Measurements from ENCODE around the gene ADAMTSL5. TPM values are rescaled to one million over a fixed set of nuclear protein-coding genes. Genes with fewer than 3 reads are reported as not detected.

Gene ADAMTSL5
- total and polyA plus RNA-seq, 9 of the 15 experiments (the other 6 are each of a cell fraction or from before 2014, with no cell fraction given) = 1.0 to 11.6 (median 4.1) TPM

- TF ChIP-seq RNF2 (IDR thresholded peaks at IDR 0.05) = peak; percentile 65
- no peak for TF ChIP-seq BDP1 (IDR thresholded peaks at IDR 0.05; ENCODE audit: insufficient read depth, insufficient read length)
- TF ChIP-seq, protein P1, sequence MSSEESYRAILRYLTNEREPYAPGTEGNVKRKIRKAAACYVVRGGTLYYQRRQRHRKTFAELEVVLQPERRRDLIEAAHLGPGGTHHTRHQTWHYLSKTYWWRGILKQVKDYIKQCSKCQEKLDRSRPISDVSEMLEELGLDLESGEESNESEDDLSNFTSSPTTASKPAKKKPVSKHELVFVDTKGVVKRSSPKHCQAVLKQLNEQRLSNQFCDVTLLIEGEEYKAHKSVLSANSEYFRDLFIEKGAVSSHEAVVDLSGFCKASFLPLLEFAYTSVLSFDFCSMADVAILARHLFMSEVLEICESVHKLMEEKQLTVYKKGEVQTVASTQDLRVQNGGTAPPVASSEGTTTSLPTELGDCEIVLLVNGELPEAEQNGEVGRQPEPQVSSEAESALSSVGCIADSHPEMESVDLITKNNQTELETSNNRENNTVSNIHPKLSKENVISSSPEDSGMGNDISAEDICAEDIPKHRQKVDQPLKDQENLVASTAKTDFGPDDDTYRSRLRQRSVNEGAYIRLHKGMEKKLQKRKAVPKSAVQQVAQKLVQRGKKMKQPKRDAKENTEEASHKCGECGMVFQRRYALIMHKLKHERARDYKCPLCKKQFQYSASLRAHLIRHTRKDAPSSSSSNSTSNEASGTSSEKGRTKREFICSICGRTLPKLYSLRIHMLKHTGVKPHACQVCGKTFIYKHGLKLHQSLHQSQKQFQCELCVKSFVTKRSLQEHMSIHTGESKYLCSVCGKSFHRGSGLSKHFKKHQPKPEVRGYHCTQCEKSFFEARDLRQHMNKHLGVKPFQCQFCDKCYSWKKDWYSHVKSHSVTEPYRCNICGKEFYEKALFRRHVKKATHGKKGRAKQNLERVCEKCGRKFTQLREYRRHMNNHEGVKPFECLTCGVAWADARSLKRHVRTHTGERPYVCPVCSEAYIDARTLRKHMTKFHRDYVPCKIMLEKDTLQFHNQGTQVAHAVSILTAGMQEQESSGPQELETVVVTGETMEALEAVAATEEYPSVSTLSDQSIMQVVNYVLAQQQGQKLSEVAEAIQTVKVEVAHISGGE (CRISPR knock-in tag; IDR thresholded peaks at IDR 0.05) = 0 out of 6 replicates have a peak, but pooled peaks of 1 of the 3 experiments have one; percentile 8
- TF ChIP-seq, protein P2, sequence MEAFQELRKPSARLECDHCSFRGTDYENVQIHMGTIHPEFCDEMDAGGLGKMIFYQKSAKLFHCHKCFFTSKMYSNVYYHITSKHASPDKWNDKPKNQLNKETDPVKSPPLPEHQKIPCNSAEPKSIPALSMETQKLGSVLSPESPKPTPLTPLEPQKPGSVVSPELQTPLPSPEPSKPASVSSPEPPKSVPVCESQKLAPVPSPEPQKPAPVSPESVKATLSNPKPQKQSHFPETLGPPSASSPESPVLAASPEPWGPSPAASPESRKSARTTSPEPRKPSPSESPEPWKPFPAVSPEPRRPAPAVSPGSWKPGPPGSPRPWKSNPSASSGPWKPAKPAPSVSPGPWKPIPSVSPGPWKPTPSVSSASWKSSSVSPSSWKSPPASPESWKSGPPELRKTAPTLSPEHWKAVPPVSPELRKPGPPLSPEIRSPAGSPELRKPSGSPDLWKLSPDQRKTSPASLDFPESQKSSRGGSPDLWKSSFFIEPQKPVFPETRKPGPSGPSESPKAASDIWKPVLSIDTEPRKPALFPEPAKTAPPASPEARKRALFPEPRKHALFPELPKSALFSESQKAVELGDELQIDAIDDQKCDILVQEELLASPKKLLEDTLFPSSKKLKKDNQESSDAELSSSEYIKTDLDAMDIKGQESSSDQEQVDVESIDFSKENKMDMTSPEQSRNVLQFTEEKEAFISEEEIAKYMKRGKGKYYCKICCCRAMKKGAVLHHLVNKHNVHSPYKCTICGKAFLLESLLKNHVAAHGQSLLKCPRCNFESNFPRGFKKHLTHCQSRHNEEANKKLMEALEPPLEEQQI (IDR thresholded peaks at IDR 0.05) = no peak
- peak; percentile 79; the same call in 1 of the 2 replicates for TF ChIP-seq ZNF263 (CRISPR knock-in tag; IDR thresholded peaks at IDR 0.05; ENCODE audit: borderline replicate concordance)
- no peak for TF ChIP-seq CREB1 (IDR thresholded peaks at IDR 0.05)
- peak; percentile 70 for TF ChIP-seq CREB1 (CRISPR knock-in tag; IDR thresholded peaks at IDR 0.05)
- no peak; a peak in 1 of 4 replicates for TF ChIP-seq ETV6 (IDR thresholded peaks at IDR 0.05; ENCODE audit: borderline replicate concordance in 1 of 2, low read depth in 2 of 2, low read length in 1 of 2)
- peak; percentile 70; the same call in 1 of the 2 replicates for TF ChIP-seq ETV6 (CRISPR knock-in tag; IDR thresholded peaks at IDR 0.05; ENCODE audit: borderline replicate concordance)
- TF ChIP-seq SFPQ (IDR thresholded peaks at IDR 0.05; ENCODE audit: low read depth, low read length) = no peak
- TF ChIP-seq LCOR (CRISPR knock-in tag; IDR thresholded peaks at IDR 0.05) = peak; percentile 95
- no peak for TF ChIP-seq ZFPM2 (CRISPR knock-in tag; IDR thresholded peaks at IDR 0.05)
- TF ChIP-seq, protein P3, sequence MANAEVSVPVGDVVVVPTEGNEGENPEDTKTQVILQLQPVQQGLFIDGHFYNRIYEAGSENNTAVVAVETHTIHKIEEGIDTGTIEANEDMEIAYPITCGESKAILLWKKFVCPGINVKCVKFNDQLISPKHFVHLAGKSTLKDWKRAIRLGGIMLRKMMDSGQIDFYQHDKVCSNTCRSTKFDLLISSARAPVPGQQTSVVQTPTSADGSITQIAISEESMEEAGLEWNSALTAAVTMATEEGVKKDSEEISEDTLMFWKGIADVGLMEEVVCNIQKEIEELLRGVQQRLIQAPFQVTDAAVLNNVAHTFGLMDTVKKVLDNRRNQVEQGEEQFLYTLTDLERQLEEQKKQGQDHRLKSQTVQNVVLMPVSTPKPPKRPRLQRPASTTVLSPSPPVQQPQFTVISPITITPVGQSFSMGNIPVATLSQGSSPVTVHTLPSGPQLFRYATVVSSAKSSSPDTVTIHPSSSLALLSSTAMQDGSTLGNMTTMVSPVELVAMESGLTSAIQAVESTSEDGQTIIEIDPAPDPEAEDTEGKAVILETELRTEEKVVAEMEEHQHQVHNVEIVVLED (CRISPR knock-in tag; IDR thresholded peaks at IDR 0.05) = no peak
- TF ChIP-seq PURB (CRISPR knock-in tag; IDR thresholded peaks at IDR 0.05; ENCODE audit: low read depth) = no peak
- TF ChIP-seq SMARCB1 (IDR thresholded peaks at IDR 0.05; ENCODE audit: insufficient read length, low read depth) = no peak
- peak; percentile 54; the same call in 1 of the 2 replicates for TF ChIP-seq MBD2 (IDR thresholded peaks at IDR 0.05; ENCODE audit: borderline replicate concordance, low read depth)
These were observed 9.5 kb downstream of the ADAMTSL5 start (continued) for GRCh38 chr19:1503089-1503924.
